ENCODE measurements around the gene RPSA. TPM values are rescaled to one million over a fixed set of nuclear protein-coding genes. Genes with fewer than 3 reads are reported as not detected.
"Not testable (repeated sequence)": the region's sequence is repeated elsewhere in the genome, so short reads cannot be mapped to it uniquely, and the experiment has no call there.

RPSA gene
- polyA plus RNA-seq, 1 experiment = 3,266 TPM

GRCh38 chr3:39415983-39416382 is 9.5 kb downstream of the RPSA start:
- TF ChIP-seq, protein P1, sequence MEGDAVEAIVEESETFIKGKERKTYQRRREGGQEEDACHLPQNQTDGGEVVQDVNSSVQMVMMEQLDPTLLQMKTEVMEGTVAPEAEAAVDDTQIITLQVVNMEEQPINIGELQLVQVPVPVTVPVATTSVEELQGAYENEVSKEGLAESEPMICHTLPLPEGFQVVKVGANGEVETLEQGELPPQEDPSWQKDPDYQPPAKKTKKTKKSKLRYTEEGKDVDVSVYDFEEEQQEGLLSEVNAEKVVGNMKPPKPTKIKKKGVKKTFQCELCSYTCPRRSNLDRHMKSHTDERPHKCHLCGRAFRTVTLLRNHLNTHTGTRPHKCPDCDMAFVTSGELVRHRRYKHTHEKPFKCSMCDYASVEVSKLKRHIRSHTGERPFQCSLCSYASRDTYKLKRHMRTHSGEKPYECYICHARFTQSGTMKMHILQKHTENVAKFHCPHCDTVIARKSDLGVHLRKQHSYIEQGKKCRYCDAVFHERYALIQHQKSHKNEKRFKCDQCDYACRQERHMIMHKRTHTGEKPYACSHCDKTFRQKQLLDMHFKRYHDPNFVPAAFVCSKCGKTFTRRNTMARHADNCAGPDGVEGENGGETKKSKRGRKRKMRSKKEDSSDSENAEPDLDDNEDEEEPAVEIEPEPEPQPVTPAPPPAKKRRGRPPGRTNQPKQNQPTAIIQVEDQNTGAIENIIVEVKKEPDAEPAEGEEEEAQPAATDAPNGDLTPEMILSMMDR (IDR thresholded peaks at IDR 0.05; ENCODE audit: low read depth, low read length) = no peak

DNA sequence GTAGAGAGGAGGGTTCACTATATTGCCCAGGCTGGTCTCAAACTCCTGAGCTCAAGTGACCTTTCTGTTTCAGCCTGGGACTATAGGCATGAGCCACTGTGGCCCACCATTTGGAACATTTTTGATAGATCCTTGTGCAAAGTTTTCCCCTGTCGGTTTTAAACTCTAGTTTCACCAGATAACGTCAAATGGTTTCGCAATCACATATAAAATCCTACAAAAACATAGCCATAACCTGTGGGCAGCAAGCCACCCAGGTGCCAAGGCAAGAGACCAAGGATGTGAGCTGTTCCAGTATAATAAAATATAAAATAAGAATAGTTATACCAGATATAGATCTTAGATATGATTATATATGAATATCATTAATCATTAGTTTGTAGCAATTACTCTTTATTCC is 10.5 kb downstream of the RPSA start:
- POLR2A ChIA-PET; H3K27me3 ChIP-seq (ENCODE audit: control insufficient read depth, insufficient read depth, low read length); H3K4me3 ChIP-seq (ENCODE audit: low read depth, low read length); H3K9me3 ChIP-seq (ENCODE audit: control insufficient read depth, insufficient read depth, low read length); H3K27ac ChIP-seq (ENCODE audit: low read depth, low read length); DNase-seq (ENCODE audit: low read depth, low spot score): not testable (repeated sequence)
- CTCF ChIA-PET = interaction anchor here (0.9 to 4.8 kb wide), 10 partner anchors 9 to 126 kb away, joined by 3 to 36 read pairs (median 4); no protein-coding TSS in a partner anchor

More at GRCh38 chr3:39415983-39416382, 9.5 kb downstream of the RPSA start:
- no peak overlapping the region for H3K27ac ChIP-seq (ENCODE audit: low read depth, low read length)
- no peaks in the 10 kb centered on the region for H3K9me3 ChIP-seq (ENCODE audit: control insufficient read depth, insufficient read depth, low read length)
- ChIA-PET POLR2A (interaction anchor here (0.6 to 1.0 kb wide), 3 partner anchors 9 to 90 kb away, joined by 3 to 4 read pairs (median 3); partner anchors contain the start of gene RPSA), CTCF (interaction anchor here (0.6 to 4.8 kb wide), 7 partner anchors 8 to 1889 kb away, joined by 4 to 36 read pairs (median 6); no protein-coding TSS in a partner anchor)
- no peaks in the 10 kb centered on the region for H3K27me3 ChIP-seq (ENCODE audit: control insufficient read depth, insufficient read depth, low read length)
- no peak for DNase-seq (ENCODE audit: low read depth, low spot score)
- H3K4me3 ChIP-seq (ENCODE audit: low read depth, low read length) = no peak overlapping the region

DNA sequence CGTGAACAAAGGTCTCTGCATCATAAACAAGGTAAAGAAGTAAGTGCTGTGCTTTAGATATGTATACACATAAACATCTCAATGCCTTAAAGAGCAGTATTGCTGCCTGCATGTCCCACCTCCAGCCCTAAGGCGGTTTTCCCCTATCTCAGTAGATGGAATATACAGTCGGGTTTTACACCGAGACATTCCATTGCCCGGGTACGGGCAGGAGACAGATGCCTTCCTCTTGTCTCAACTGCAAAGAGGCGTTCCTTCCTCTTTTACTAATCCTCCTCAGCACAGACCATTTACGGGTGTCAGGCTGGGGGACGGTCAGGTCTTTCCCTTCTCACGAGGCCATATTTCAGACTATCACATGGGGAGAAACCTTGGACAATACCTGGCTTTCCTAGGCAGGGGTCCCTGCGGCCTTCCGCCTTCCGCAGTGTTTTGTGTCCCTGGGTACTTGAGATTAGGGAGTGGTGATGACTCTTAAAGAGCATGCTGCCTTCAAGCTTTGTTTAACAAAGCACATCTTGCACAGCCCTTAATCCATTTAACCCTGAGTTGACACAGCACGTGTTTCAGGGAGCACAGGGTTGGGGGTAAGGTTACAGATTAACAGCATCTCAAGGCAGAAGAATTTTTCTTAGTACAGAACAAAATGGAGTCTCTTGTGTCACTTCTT is 12.2 kb downstream of the RPSA start:
- H3K9me3 ChIP-seq (ENCODE audit: control insufficient read depth, insufficient read depth, low read length); POLR2A ChIA-PET; H3K4me3 ChIP-seq (ENCODE audit: low read depth, low read length); H3K27me3 ChIP-seq (ENCODE audit: control insufficient read depth, insufficient read depth, low read length); DNase-seq (ENCODE audit: low read depth, low spot score); H3K27ac ChIP-seq (ENCODE audit: low read depth, low read length): not testable (repeated sequence)
- CTCF ChIA-PET = interaction anchor here (1.6 to 2.5 kb wide), 2 partner anchors 9 to 11 kb away, joined by 3 to 9 read pairs; no protein-coding TSS in a partner anchor

GRCh38 chr3:39419742-39420315 is 13.3 kb downstream of the RPSA start:
- H3K9me3 ChIP-seq (ENCODE audit: control insufficient read depth, insufficient read depth, low read length) = no peaks in the 10 kb centered on the region
- H3K27me3 ChIP-seq (ENCODE audit: control insufficient read depth, insufficient read depth, low read length) = no peaks in the 10 kb centered on the region
- ChIA-PET POLR2A (no interaction called here), CTCF (interaction anchor here (0.8 kb wide), 1 partner anchor 79 kb away, joined by 4 read pairs; no protein-coding TSS in a partner anchor)
- no peak overlapping the region for H3K4me3 ChIP-seq (ENCODE audit: low read depth, low read length)
- H3K27ac ChIP-seq (ENCODE audit: low read depth, low read length) = no peak overlapping the region
- TF ChIP-seq, protein P1 (IDR thresholded peaks at IDR 0.05; ENCODE audit: low read depth, low read length) = no peak
- DNase-seq (ENCODE audit: low read depth, low spot score) = no peak

DNA sequence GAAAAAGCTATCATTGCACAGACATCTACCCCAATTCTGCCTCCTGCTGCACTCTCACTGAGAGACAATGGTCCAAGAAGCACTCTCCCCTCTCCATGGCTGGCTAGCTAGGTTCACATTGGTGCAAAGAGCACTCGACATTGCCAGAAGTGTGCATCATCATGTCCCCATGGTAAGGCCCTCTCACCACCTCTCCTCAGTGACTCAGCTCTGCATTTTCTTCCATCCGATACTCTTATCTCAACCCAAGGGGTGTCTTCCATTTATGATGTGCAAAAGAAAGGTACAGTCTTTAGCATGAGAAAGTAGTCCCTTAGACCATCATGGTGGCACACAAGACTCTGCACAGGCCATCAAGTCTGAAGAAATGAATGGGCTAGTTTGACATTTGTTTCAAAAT is 14.0 kb downstream of the RPSA start:
- Histone ChIP-seq H3K4me3 (ENCODE audit: low read depth, low read length) (no peak overlapping the region), H3K27ac (ENCODE audit: low read depth, low read length) (no peak overlapping the region), H3K27me3 (ENCODE audit: control insufficient read depth, insufficient read depth, low read length) (no peaks in the 10 kb centered on the region), H3K9me3 (ENCODE audit: control insufficient read depth, insufficient read depth, low read length) (no peaks in the 10 kb centered on the region)
- TF ChIP-seq, protein P1 (IDR thresholded peaks at IDR 0.05; ENCODE audit: low read depth, low read length) = no peak
- POLR2A ChIA-PET = no interaction called here
- CTCF ChIA-PET = interaction anchor here (0.8 kb wide), 1 partner anchor 78 kb away, joined by 4 read pairs; no protein-coding TSS in a partner anchor
- DNase-seq (ENCODE audit: low read depth, low spot score) = no peak
